CD4-positive, CD25-positive, alpha-beta regulatory T cell (primary cell): Measurements from ENCODE around the gene CABCOCO1. TPM values are rescaled to one million over a fixed set of nuclear protein-coding genes. Genes with fewer than 3 reads are reported as not detected.

Source experiments
- ATAC-seq, 2 donors: fragments of 150-1000 bp; cut with Tn5 transposase; one replicate each; pipeline ENCODE4 v1.10.0; 2021; ENCODE audit warnings: low read depth in 2 of 2, moderate number of reproducible peaks in 2 of 2, moderate library complexity in 1 of 2
- DNase-seq, 3 donors: peaks; one replicate each; pipeline versions ENCODE4 v3.0.0 to v3.0.0-alpha.2; 2012 to 2022; ENCODE audit warnings: mixed read lengths in 1 of 3
- H3K27ac ChIP-seq: one replicate; pipeline ENCODE4 v1.7.0; 2013; ENCODE audit warnings: mild to moderate bottlenecking, low read length; ENCODE audit not compliant: insufficient read depth, poor library complexity, severe bottlenecking
- H3K27me3 ChIP-seq: one replicate; pipeline ENCODE4 v1.7.0; 2013; ENCODE audit warnings: low read length; ENCODE audit not compliant: control insufficient read depth, insufficient read depth
- H3K36me3 ChIP-seq: one replicate; pipeline ENCODE4 v1.7.0; 2013; ENCODE audit warnings: mild to moderate bottlenecking, low read length, moderate library complexity; ENCODE audit not compliant: control insufficient read depth, insufficient read depth
- H3K4me1 ChIP-seq: 2 replicates; pipeline ENCODE4 v1.7.0; 2013; ENCODE audit warnings: mild to moderate bottlenecking, low read length; ENCODE audit not compliant: insufficient read depth, control insufficient read depth, poor library complexity, severe bottlenecking
- H3K4me3 ChIP-seq: one replicate; pipeline ENCODE4 v1.7.0; 2013; ENCODE audit warnings: low read depth, mild to moderate bottlenecking, low read length, moderate library complexity
- H3K9me3 ChIP-seq, 2 experiments: 1 replicate in 1 of 2; 2 replicates in 1 of 2; pipeline ENCODE4 v1.7.0; 2013; ENCODE audit warnings: low read length in 2 of 2, mild to moderate bottlenecking in 1 of 2, moderate library complexity in 1 of 2; ENCODE audit not compliant: control insufficient read depth in 2 of 2
- H3K27ac Mint-ChIP-seq, 3 donors: one replicate each; pipeline ENCODE4 v1.8.0; 2020 to 2022; ENCODE audit warnings: mild to moderate bottlenecking in 3 of 3, mixed read lengths in 3 of 3, moderate library complexity in 2 of 3
- H3K27me3 Mint-ChIP-seq: one replicate; pipeline ENCODE4 v1.8.0; 2022; ENCODE audit warnings: mild to moderate bottlenecking, mixed read lengths
- H3K36me3 Mint-ChIP-seq: one replicate; pipeline ENCODE4 v1.8.0; 2020; ENCODE audit warnings: mixed read lengths
- H3K4me1 Mint-ChIP-seq, 4 donors: one replicate each; pipeline ENCODE4 v1.8.0; 2020 to 2022; ENCODE audit warnings: mixed read lengths in 4 of 4, mild to moderate bottlenecking in 1 of 4
- H3K4me3 Mint-ChIP-seq, 4 donors: one replicate each; pipeline ENCODE4 v1.8.0; 2020 to 2022; ENCODE audit warnings: mild to moderate bottlenecking in 4 of 4, mixed read lengths in 4 of 4, moderate library complexity in 3 of 4
- H3K9me3 Mint-ChIP-seq, 7 donors: one replicate each; pipeline ENCODE4 v1.8.0; 2020 to 2022; ENCODE audit warnings: mixed read lengths in 7 of 7, mild to moderate bottlenecking in 3 of 7, moderate library complexity in 2 of 7
- polyA plus RNA-seq, 4 donors: library from polyadenylated mRNA; unstranded; fragments of 300-500 nt; fragmentation: Illumina TruSeq; gene quantifications; one replicate each; pipeline ENCODE4 v1.2.3, GENCODE V29; 2021
- total RNA-seq: library from RNA; stranded (reverse); gene quantifications from one replicate; pipeline ENCODE4 v1.2.3, GENCODE V29; 2022

Gene CABCOCO1, protein sequence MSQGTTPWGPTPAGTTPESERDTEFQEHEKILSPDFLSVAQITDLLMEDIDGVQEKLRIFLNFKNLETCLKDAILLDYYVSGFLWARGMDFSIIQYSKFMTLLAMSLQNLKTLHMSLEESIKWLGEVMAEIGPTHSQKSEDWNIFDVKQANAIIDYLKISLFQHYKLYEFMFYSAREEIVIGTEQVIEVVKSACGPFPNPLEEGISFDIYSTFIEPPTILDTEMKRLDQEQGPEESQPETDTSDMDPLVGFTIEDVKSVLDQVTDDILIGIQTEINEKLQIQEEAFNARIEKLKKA
- total RNA-seq: not detected
- polyA plus RNA-seq: not detected

DNA sequence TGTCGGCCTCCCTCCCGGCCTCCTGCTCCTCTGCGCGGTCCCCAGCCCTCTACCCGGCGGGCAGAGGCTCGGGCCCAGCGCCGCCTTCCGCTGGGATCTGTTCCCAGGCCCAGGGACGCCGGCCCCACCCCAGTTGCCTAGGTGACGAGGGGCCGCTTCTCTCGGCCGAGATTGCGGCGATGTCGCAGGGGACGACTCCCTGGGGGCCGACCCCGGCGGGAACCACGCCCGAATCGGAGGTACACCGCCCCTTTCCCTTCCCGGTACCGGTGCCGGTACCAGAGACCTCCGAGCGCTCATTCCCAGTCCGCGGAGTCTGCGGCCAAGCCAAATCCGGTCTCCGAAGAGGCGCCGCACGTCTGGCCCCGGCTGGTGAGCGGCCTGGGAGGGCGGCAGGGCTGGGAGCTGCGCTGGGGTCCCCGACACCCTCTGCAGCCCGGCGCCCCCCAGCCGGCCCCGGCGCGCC is at the start of gene CABCOCO1:
CABCOCO1 (plus strand) TSS at position 136 of the 466 bp plus-strand sequence; CDS start at position 180, 44 bp downstream.
- Mint-ChIP-seq H3K4me3 (peak within 1 kb of the TSS in 1 of 4 donors; percentile 32), H3K27ac (no peak within 1 kb of the TSS), H3K9me3 (peaks cover 0 to 6% (median 0%) of the 10 kb centered on the region in 7 donors), H3K4me1 (peaks cover 0 to 4% (median 0%) of the 10 kb centered on the region in 4 donors), H3K36me3 (no peaks in the 10 kb centered on the region), H3K27me3 (peaks cover 56% of the 10 kb centered on the region)
- H3K36me3 ChIP-seq: no peaks in the 10 kb centered on the region
- no peaks in the 10 kb centered on the region for H3K9me3 ChIP-seq
- no peak within 1 kb of the TSS for H3K4me3 ChIP-seq
- H3K27ac ChIP-seq: no peak within 1 kb of the TSS
- H3K27me3 ChIP-seq: peaks cover 19% of the 10 kb centered on the region
- ATAC-seq (no peak), DNase-seq (no peak)
- H3K4me1 ChIP-seq: no peaks in the 10 kb centered on the region

DNA sequence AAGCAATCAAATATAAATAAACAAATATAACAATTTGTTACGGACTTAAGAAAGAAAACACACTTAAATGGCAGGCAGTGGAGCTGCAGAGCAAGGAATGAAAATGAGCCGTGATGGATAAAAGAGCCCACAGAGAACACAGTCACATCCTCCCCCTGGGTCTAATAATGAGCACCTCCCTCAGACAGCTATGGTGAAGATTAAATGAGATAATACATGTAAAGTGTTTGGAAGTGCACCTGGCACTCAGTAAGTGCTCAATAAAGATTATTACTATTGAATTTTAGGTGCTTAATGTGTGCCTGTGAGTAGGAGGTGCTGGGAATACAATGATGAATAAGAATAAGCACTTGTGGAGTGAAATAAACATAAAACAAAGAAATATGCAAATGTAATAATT is 49.1 kb upstream of the CABCOCO1 start:
- H3K27me3 Mint-ChIP-seq: peaks cover 4% of the 10 kb centered on the region
- Histone ChIP-seq H3K9me3 (no peaks in the 10 kb centered on the region), H3K27me3 (peaks cover 2% of the 10 kb centered on the region), H3K27ac (no peak overlapping the region), H3K36me3 (no peaks in the 10 kb centered on the region), H3K4me1 (no peaks in the 10 kb centered on the region), H3K4me3 (no peak overlapping the region)
- no peaks in the 10 kb centered on the region for H3K36me3 Mint-ChIP-seq
- H3K9me3 Mint-ChIP-seq: peaks cover 0 to 2% (median 0%) of the 10 kb centered on the region in 7 donors
- H3K4me1 Mint-ChIP-seq: no peaks in the 10 kb centered on the region
- no peak for ATAC-seq
- DNase-seq: no peak
- H3K4me3 Mint-ChIP-seq: no peak overlapping the region
- no peak overlapping the region for H3K27ac Mint-ChIP-seq

DNA sequence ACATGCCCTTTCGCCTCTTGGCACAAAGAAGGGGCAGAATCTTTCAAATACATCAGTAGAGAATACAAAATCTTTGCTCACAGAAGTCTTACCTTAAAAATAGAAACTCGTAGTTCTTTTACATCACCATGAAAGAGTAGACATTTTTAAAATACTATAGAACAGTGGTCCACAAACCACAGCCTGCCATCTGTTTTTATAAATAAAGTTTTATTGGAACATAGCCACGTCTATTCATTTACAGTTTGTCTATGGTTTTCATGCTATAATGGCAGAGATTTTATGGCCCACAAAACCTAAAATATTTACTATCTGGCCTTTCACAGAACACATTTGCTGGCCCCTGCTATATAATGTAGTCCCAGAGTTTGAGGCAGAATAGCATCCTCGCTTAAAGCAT is 46.1 kb upstream of the CABCOCO1 start:
- Mint-ChIP-seq H3K4me3 (no peak overlapping the region), H3K27ac (no peak overlapping the region), H3K9me3 (peaks cover 0 to 2% (median 0%) of the 10 kb centered on the region in 7 donors), H3K36me3 (no peaks in the 10 kb centered on the region), H3K27me3 (peaks cover 14% of the 10 kb centered on the region), H3K4me1 (no peaks in the 10 kb centered on the region)
- no peaks in the 10 kb centered on the region for H3K27me3 ChIP-seq
- H3K4me3 ChIP-seq: no peak overlapping the region
- H3K4me1 ChIP-seq: no peaks in the 10 kb centered on the region
- DNase-seq (no peak), ATAC-seq (no peak)
- no peak overlapping the region for H3K27ac ChIP-seq
- no peaks in the 10 kb centered on the region for H3K36me3 ChIP-seq
- H3K9me3 ChIP-seq: no peaks in the 10 kb centered on the region

DNA sequence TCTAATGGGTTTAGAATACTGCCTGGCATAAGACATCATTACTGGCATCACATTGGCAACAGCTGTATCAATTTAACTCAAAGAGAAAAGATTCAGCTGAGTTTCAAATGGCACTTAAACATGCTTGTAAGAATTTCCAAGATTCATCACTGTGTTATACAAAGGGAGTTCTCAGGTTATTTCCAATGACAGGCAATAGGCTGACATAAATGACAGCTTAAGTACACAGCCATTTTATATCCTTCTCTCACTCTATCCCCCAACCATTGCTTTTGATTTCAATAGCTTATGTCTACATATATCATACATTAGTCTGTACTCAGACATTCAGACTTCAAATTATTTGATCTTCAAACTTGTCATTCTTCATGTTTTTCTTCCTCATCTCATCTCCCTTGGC is 45.5 kb upstream of the CABCOCO1 start:
- no peak overlapping the region for H3K27ac Mint-ChIP-seq
- H3K36me3 Mint-ChIP-seq: no peaks in the 10 kb centered on the region
- no peak overlapping the region for H3K4me3 ChIP-seq
- no peak for ATAC-seq
- H3K36me3 ChIP-seq: no peaks in the 10 kb centered on the region
- no peaks in the 10 kb centered on the region for H3K4me1 Mint-ChIP-seq
- H3K27ac ChIP-seq: no peak overlapping the region
- no peaks in the 10 kb centered on the region for H3K9me3 ChIP-seq
- peaks cover 0 to 2% (median 0%) of the 10 kb centered on the region in 7 donors for H3K9me3 Mint-ChIP-seq
- no peaks in the 10 kb centered on the region for H3K4me1 ChIP-seq
- no peaks in the 10 kb centered on the region for H3K27me3 ChIP-seq
- H3K27me3 Mint-ChIP-seq: peaks cover 14% of the 10 kb centered on the region
- DNase-seq: no peak
- no peak overlapping the region for H3K4me3 Mint-ChIP-seq

DNA sequence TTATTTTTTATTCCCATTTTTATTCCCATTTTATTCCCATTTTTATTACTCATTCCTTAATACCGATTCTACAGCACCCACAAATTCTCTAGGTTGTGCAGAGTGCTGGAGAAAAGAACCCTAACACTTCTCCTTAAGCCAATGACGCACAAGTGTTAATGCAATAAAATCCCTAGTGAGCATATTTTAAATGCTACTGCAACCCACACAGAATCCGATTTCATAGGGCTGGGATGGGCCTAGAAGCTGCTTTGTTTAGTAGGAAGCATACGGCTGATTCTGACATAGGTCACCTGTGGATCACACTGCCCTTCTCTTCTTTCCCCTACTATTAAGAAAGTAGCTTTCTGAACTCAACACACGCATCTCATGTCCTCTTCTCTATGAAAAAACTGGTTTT is 45.1 kb upstream of the CABCOCO1 start:
- Mint-ChIP-seq H3K36me3 (no peaks in the 10 kb centered on the region), H3K4me3 (no peak overlapping the region), H3K9me3 (peaks cover 0 to 2% (median 0%) of the 10 kb centered on the region in 7 donors), H3K27me3 (peaks cover 14% of the 10 kb centered on the region), H3K27ac (no peak overlapping the region), H3K4me1 (no peaks in the 10 kb centered on the region)
- Histone ChIP-seq H3K9me3 (no peaks in the 10 kb centered on the region), H3K27me3 (no peaks in the 10 kb centered on the region), H3K27ac (no peak overlapping the region), H3K4me3 (no peak overlapping the region), H3K36me3 (no peaks in the 10 kb centered on the region), H3K4me1 (no peaks in the 10 kb centered on the region)
- ATAC-seq: no peak
- DNase-seq: no peak

DNA sequence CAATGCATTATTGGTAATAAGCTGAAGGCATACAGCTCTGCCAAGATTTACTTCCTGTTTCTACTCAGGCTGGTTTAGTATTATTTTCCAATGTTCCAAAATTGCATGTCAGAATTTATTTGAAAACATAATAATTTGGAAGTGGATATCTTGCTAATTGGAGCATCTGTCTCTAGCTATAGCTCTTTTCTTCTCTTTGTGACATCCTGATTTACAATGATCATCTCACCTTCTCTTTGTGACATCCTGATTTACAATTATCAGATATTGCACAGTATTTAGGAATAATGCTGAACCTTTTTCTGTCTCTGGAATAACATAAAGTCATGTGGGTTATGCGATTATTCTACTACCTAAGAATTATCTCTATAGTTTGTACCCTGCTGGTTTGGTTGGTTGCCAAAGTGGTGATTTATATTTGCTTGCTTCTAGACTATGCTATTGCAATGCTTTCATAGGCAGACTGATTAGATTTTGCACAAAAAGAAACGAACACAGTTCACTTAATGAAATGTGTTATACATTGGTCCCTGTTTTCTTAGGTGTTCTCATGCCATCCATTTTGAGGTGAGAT is 44.3 kb upstream of the CABCOCO1 start:
- Mint-ChIP-seq H3K4me3 (no peak overlapping the region), H3K4me1 (no peaks in the 10 kb centered on the region), H3K36me3 (no peaks in the 10 kb centered on the region), H3K27me3 (peaks cover 14% of the 10 kb centered on the region), H3K9me3 (peaks cover 0 to 2% (median 0%) of the 10 kb centered on the region in 7 donors), H3K27ac (no peak overlapping the region)
- H3K4me3 ChIP-seq: no peak overlapping the region
- DNase-seq: no peak
- no peaks in the 10 kb centered on the region for H3K9me3 ChIP-seq
- H3K36me3 ChIP-seq: no peaks in the 10 kb centered on the region
- no peak for ATAC-seq
- no peak overlapping the region for H3K27ac ChIP-seq
- H3K4me1 ChIP-seq: no peaks in the 10 kb centered on the region
- no peaks in the 10 kb centered on the region for H3K27me3 ChIP-seq

DNA sequence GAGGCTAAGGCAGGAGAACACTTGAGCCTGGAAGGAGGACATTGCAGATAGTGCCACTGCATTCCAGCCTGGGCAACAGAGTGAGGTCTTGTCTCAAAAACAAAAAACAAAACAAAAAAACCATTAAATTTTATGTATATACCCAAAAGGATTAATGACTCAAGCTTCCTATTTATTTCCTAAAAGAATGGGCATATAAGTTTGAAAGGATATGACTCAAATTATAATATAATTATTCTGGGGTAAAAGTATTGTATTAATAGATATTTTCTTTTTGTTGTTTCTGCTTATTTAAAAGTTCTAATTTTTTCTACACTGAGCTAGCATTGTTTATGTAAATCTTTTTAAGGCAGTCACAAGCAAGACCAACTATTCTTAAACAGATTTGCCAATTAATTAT is 42.2 kb upstream of the CABCOCO1 start:
- DNase-seq (no peak), ATAC-seq (no peak)
- no peak overlapping the region for H3K27ac ChIP-seq
- H3K36me3 ChIP-seq: no peaks in the 10 kb centered on the region
- H3K4me3 ChIP-seq: no peak overlapping the region
- H3K27me3 ChIP-seq: peaks cover 5% of the 10 kb centered on the region
- Mint-ChIP-seq H3K36me3 (no peaks in the 10 kb centered on the region), H3K4me3 (no peak overlapping the region), H3K4me1 (no peaks in the 10 kb centered on the region), H3K27me3 (peaks cover 11% of the 10 kb centered on the region), H3K9me3 (peaks cover 0 to 2% (median 0%) of the 10 kb centered on the region in 7 donors), H3K27ac (no peak overlapping the region)
- H3K9me3 ChIP-seq: no peaks in the 10 kb centered on the region
- no peaks in the 10 kb centered on the region for H3K4me1 ChIP-seq

DNA sequence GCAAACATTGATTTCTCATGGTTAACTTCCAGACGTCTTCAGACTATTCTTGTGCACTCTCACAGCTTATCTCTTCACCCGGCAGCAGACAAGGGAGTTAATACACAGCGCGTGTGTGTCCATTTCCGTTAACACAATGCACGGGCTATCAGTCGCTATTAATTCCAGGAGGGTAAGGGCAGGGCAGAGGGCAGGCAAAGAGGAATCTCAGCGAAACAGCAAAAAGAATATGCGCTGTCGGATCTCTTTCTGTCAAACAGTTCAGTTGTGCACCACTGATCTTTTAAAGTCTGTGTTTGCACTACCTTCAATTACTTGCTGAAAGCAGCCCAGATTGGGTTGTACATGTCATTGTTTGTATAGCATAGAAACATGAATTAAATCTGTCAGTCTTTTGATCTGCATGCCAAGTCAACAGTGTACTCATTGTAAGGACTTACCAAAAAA is 41.1 kb upstream of the CABCOCO1 start:
- H3K27me3 ChIP-seq: peaks cover 5% of the 10 kb centered on the region
- ATAC-seq: no peak
- Mint-ChIP-seq H3K4me1 (no peaks in the 10 kb centered on the region), H3K9me3 (peaks cover 0 to 2% (median 0%) of the 10 kb centered on the region in 7 donors), H3K27ac (no peak overlapping the region), H3K4me3 (no peak overlapping the region), H3K36me3 (no peaks in the 10 kb centered on the region), H3K27me3 (peaks cover 11% of the 10 kb centered on the region)
- H3K36me3 ChIP-seq: no peaks in the 10 kb centered on the region
- no peak overlapping the region for H3K27ac ChIP-seq
- H3K9me3 ChIP-seq: no peaks in the 10 kb centered on the region
- no peak overlapping the region for H3K4me3 ChIP-seq
- H3K4me1 ChIP-seq: no peaks in the 10 kb centered on the region
- DNase-seq: no peak
